Uterus (tissue), 2 donors: ENCODE measurements around the gene CCT3.

ENCODE experiments used
- CTCF ChIP-seq, 4 experiments: fragments of 200-600 bp in 2 of 4; fragments of 450-650 bp in 2 of 4; sonication (generic) in 2 of 4; IDR thresholded peaks; one replicate each; pipeline ENCODE4 v1.5.1; 2016 to 2019; ENCODE audit warnings: antibody characterized with exemption in 4 of 4, mild to moderate bottlenecking in 2 of 4, moderate library complexity in 1 of 4
- POLR2A ChIP-seq, 2 donors: fragments of 450-650 bp; IDR thresholded peaks; one replicate each; pipeline ENCODE4 v1.6.1; 2016; ENCODE audit warnings: antibody characterized with exemption in 2 of 2, mild to moderate bottlenecking in 1 of 2, moderate library complexity in 1 of 2

- TF ChIP-seq POLR2A (IDR thresholded peaks at IDR 0.05) (no peak), CTCF (IDR thresholded peaks at IDR 0.05) (no peak)
Observed at GRCh38 chr1:156384658-156385057, 46.6 kb upstream of the CCT3 start.
